RPMI7951 (cell line): ENCODE results near the gene PLA2G12B. TPM values are rescaled to one million over a fixed set of nuclear protein-coding genes. Genes with fewer than 3 reads are reported as not detected.
"Not testable (repeated sequence)": the region's sequence is repeated elsewhere in the genome, so short reads cannot be mapped to it uniquely, and the experiment has no call there.

Experiments
- DNase-seq: peaks from one replicate; pipeline ENCODE4 v3.0.0-alpha.2; 2012; ENCODE audit warnings: low read depth
- total RNA-seq: library from RNA; depleted of rRNA; stranded (reverse); fragments of >200 nt; shearing (Covaris generic); gene quantifications from 2 replicates; pipeline ENCODE4 v1.2.3, GENCODE V29; 2014

The PLA2G12B gene
- total RNA-seq, 1 experiment from 2014 or later: not detected

GRCh38 chr10:72935361-72935760 is 19.2 kb downstream of the PLA2G12B start:
- DNase-seq: peak; percentile 48

GRCh38 chr10:72932259-72933015 is 22.2 kb downstream of the PLA2G12B start:
- no peak for DNase-seq

DNA sequence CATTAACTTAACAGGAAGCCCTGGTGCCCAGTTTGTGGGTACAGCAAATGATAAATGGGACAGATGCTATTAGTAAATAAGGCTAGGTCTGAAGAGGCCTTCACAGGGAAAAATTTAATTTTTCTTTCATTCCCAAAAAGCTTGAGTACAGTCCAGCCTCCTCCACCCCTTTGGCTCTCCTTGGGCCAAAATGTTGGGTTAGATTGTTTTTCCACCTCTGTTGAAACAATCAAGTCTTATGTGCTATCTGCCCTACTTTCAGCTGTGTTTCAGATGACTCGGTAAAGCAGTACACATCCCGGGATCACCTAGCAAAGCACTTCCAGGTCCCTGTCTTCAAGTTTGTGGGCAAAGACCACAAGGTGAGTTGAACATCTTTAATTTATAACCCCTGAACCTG is 24.3 kb downstream of the PLA2G12B start:
- no peak for DNase-seq

GRCh38 chr10:72928798-72929197 is 25.8 kb downstream of the PLA2G12B start:
- DNase-seq: no peak

GRCh38 chr10:72927485-72927884 is 27.1 kb downstream of the PLA2G12B start:
- DNase-seq: no peak

- no peak for DNase-seq
These were observed 28.6 kb downstream of the PLA2G12B start for GRCh38 chr10:72925951-72926465.

DNA sequence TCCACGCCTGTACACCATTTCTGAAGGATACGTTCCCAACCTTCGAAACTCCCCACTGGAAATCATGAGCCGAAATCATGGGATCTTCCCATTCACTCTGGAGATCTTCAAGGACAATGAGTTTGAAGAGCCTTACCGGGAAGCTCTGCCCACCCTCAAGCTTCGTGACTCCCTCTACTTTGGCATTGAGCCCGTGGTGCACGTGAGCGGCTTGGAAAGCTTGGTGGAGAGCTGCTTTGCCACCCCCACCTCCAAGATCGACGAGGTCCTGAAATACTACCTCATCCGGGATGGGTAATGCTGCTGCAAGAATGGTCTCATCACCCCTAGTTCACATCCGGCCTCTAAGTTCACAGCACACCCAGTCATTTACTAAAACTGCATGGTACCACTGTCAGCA is 30.3 kb downstream of the PLA2G12B start:
- no peak for DNase-seq

DNA sequence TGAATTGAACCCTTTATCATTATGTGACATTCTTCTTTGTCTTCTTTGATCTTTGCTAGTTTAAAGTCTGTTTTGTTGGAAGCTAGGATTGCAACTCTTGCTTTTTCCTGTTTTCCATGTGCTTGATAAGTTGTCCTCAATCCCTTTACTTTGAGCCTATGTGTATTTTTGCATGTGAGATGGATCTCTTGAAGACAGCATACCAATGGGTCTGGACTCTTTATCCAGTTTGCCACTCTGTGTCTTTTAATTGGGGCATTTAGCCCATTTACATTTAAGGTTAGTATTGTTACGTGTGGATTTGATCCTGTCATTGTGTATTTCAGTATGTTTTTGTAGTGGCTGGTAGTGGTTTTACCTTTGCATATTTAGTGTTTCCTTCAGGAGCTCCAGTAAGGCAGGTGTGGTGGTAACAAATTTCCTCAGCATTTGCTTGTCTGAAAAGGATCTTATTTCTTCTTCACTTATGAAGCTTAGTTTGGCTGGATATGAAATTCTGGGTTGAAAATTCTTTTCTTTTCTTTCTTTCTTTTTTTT is 33.4 kb downstream of the PLA2G12B start:
- not testable (repeated sequence) for DNase-seq

DNA sequence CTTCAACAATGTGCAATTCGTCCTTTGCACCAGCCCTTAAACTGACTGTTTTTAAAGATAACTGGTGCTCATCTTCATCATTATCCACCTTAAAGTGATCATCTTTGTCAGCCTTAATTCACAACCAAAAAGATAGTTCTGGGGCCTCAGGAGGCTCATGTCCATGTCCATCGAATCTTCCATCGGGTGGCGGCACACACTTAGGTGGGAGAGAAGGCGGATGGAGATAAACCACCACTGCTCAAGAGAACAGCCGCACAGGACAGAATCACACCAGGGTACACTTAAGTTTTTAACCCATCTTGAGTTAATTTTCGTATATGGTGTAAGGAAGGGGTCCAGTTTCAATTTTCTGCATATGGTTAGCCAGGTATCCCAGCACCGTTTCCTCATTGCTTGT is 36.3 kb downstream of the PLA2G12B start:
- DNase-seq: no peak

- not testable (repeated sequence) for DNase-seq
These were observed 36.7 kb downstream of the PLA2G12B start for GRCh38 chr10:72917803-72918332.

DNA sequence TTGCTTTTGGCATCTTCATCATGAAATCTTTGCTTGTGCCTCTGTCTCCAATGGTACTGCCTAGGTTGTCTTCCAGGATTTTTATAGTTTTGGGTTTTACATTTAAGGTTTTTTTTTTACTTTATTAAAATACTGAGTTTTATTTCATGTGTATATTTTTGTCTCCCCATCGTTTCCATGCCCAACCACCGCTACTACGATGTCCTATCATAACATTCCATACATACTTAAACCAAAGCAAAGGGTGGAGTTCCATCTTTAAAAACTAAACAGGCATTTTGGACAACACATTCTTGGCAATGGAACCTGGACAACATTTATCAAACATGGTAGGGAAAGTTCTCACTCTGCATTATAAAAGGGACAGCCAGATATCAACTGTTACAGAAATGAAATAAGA is 37.4 kb downstream of the PLA2G12B start:
- not testable (repeated sequence) for DNase-seq

DNA sequence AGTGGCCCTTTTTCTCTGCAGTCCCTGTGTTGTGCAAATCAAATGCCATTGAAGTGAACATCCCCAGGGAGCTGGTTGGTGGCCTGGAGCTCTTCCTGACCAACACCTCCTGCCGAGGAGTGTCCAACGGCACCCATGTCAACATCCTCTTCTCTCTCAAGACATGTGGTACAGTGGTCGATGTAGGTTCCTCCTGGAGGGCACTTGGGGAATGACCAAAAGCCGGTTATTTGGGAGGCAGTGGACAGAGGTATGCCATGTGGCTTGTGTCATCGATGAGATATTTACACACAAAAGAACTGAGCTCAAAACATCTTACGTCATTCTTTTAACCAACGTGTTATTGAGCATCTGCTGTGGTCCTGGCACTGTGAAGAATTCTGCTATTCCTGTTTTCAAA is 41.3 kb downstream of the PLA2G12B start:
- peak; percentile 32 for DNase-seq

GRCh38 chr10:72912736-72913135 is 41.9 kb downstream of the PLA2G12B start:
- DNase-seq: no peak

DNA sequence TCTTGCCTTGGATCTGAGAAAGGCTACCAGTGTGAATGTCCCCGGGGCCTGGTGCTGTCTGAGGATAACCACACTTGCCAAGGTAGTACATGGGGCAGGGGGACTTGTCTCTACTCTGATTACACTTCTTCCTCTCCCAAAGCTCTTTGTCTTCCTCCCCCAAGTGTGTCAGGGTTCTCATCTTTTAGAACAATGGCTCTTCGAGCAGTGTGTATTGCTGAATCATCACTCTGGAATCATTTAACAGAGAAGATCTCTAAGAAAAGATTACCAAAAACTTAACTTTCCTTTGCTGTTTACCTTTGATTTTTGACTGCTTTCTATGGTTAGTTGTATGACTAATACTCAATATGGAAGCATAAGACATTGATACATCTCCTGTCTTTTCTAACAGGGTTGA is 42.8 kb downstream of the PLA2G12B start:
- DNase-seq: no peak

GRCh38 chr10:72910705-72911104 is 43.9 kb downstream of the PLA2G12B start:
- no peak for DNase-seq

- DNase-seq: peak; percentile 10
These were observed 48.2 kb downstream of the PLA2G12B start for GRCh38 chr10:72906446-72906845.

GRCh38 chr10:72904806-72905205 is 49.8 kb downstream of the PLA2G12B start:
- no peak for DNase-seq

GRCh38 chr10:72903941-72904446 is 50.6 kb downstream of the PLA2G12B start:
- not testable (repeated sequence) for DNase-seq

GRCh38 chr10:72899545-72899944 is 55.1 kb downstream of the PLA2G12B start:
- DNase-seq: no peak

DNA sequence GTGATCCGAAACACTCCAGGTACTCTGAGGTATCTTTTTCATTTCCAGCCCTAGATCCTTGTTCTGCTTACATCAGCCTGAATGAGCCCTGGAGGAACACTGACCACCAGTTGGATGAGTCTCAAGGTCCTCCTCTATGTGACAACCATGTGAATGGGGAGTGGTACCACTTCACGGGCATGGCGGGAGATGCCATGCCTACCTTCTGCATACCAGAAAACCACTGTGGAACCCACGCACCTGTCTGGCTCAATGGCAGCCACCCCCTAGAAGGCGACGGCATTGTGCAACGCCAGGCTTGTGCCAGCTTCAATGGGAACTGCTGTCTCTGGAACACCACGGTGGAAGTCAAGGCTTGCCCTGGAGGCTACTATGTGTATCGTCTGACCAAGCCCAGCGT is 56.0 kb downstream of the PLA2G12B start:
- DNase-seq: no peak

GRCh38 chr10:72895236-72895850 is 59.3 kb downstream of the PLA2G12B start:
- no peak for DNase-seq

DNA sequence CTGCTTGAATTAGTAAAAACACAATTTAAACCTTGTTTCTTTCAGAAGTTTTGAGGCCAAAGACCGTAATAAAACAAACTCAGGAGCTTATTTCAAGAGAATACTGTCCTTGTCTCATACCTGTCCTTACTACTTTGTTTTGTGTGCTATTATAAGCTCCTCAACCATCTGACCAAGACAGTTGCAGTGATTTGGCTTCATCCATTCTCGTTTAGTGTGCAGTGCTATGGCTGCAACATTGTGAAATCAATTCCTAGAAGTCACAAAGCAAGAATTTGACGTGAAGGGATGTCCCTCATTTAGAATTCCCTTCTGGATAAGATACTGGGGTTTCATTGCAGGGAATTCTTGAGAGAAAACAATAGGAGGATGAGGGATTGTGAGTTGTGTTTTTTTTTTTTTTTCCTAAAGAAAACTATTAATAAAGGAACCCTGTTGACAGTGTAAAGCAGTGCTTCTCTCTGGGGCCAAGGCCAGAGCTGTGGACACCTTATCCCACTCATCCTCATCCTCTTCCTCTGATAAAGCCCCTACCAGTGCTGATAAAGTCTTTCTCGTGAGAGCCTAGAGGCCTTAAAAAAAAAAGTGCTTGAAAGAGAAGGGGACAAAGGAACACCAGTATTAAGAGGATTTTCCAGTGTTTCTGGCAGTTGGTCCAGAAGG is 61.3 kb downstream of the PLA2G12B start, which contains the start of gene OIT3:
Gene OIT3 (plus strand): TSS at position 604 of the 663 bp plus-strand sequence. CDS start 60 bp downstream, outside the sequence.
- no peak for DNase-seq
